DOHH2 (cell line): ENCODE data around the gene MEF2A.

ENCODE experiments used
- H3F3A ChIP-seq: fragments of 200-600 bp; sonication (generic), shearing (Covaris generic); 2 replicates; pipeline ENCODE4 v1.6.0; 2016; ENCODE audit warnings: antibody characterized with exemption, mild to moderate bottlenecking; ENCODE audit not compliant: control insufficient read depth, insufficient read depth
- H3K27ac ChIP-seq: fragments of 200-600 bp; sonication (generic); 2 replicates; pipeline ENCODE4 v1.5.1; 2014; ENCODE audit warnings: low read depth, mild to moderate bottlenecking, low read length, moderate library complexity
- H3K27me3 ChIP-seq: fragments of 200-600 bp; sonication (generic); 2 replicates; pipeline ENCODE4 v1.6.1; 2014; ENCODE audit warnings: mild to moderate bottlenecking, low read length, mixed read lengths; ENCODE audit not compliant: control insufficient read depth
- H3K36me3 ChIP-seq: fragments of 200-600 bp; sonication (generic); 2 replicates; pipeline ENCODE4 v1.6.1; 2014; ENCODE audit warnings: mild to moderate bottlenecking, low read length, moderate library complexity, mixed read lengths; ENCODE audit not compliant: control insufficient read depth
- H3K4me1 ChIP-seq: fragments of 200-600 bp; sonication (generic); 2 replicates; pipeline ENCODE4 v1.6.1; 2014; ENCODE audit warnings: mild to moderate bottlenecking, low read length, mixed read lengths; ENCODE audit not compliant: control insufficient read depth
- H3K4me2 ChIP-seq: fragments of 200-600 bp; sonication (generic); 2 replicates; pipeline ENCODE4 v1.6.0; 2014; ENCODE audit warnings: mild to moderate bottlenecking, low read length, moderate library complexity
- H3K4me3 ChIP-seq: fragments of 200-600 bp; sonication (generic); 2 replicates; pipeline ENCODE4 v1.5.1; 2014; ENCODE audit warnings: mild to moderate bottlenecking, low read length, mixed read lengths
- H3K79me2 ChIP-seq: fragments of 200-600 bp; sonication (generic); 2 replicates; pipeline ENCODE4 v1.6.1; 2014; ENCODE audit warnings: mild to moderate bottlenecking, low read length, mixed read lengths; ENCODE audit not compliant: control insufficient read depth
- H3K9me2 ChIP-seq: fragments of 200-600 bp; sonication (generic); replicated peaks from 2 replicates; pipeline ENCODE4 v1.6.1; 2014; ENCODE audit warnings: mild to moderate bottlenecking, low read length, mixed read lengths; ENCODE audit not compliant: control insufficient read depth
- H3K9me3 ChIP-seq: fragments of 200-600 bp; sonication (generic); 2 replicates; pipeline ENCODE4 v1.6.1; 2014; ENCODE audit warnings: antibody characterized with exemption, low read length, mixed read lengths; ENCODE audit not compliant: control insufficient read depth, insufficient read depth
- H4K20me1 ChIP-seq: fragments of 200-600 bp; sonication (generic); 2 replicates; pipeline ENCODE4 v1.6.0; 2014; ENCODE audit warnings: low read depth, mild to moderate bottlenecking, antibody characterized with exemption, low read length, moderate library complexity; ENCODE audit not compliant: control insufficient read depth, insufficient read depth
- EZH2phosphoT487 ChIP-seq: fragments of 200-600 bp; sonication (generic); IDR thresholded peaks from 2 replicates; pipeline ENCODE4 v1.6.1; 2017; ENCODE audit warnings: borderline replicate concordance, mild to moderate bottlenecking, antibody characterized with exemption, low read length, moderate library complexity, mixed read lengths
- TF ChIP-seq, protein P1 (sequence below): fragments of 200-600 bp; sonication (generic); IDR thresholded peaks from one replicate; pipeline ENCODE4 v1.5.1; 2014; ENCODE audit warnings: antibody characterized with exemption, mild to moderate bottlenecking, low read depth, low read length; ENCODE audit not compliant: poor library complexity, severe bottlenecking

MEF2A gene

DNA sequence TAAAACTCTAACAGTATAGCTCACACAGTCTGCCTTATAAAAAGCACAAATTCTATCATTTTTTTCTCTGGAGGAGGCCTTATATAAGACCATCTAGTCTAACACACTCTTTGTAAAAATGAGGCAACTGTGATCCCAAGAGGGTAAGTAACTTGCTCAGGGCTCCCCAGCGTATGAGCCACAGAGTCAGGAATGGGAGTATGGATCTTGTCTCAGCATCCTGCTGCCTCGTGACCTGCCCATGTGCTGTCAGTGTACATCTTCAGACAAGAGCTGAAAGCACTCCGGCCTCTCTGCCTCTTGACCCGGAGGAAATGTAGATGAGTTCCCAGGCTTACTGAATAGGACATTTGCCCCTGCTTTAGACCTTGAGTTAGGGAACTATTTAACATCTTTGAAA is 28.4 kb upstream of the MEF2A start:
- Histone ChIP-seq H3K79me2 (no peaks in the 10 kb centered on the region), H3K4me1 (peaks cover 22% of the 10 kb centered on the region), H3K36me3 (no peaks in the 10 kb centered on the region), H3K9me3 (peaks cover under 1% of the 10 kb centered on the region; the same call in 1 of the 2 replicates), H3F3A (no peaks in the 10 kb centered on the region), H3K27ac (no peak overlapping the region), H3K4me3 (no peak overlapping the region), H3K9me2 (no peaks in the 10 kb centered on the region), H4K20me1 (no peaks in the 10 kb centered on the region), H3K4me2 (no peak overlapping the region), H3K27me3 (no peaks in the 10 kb centered on the region)
- no peak for TF ChIP-seq EZH2phosphoT487
- TF ChIP-seq, protein P1, sequence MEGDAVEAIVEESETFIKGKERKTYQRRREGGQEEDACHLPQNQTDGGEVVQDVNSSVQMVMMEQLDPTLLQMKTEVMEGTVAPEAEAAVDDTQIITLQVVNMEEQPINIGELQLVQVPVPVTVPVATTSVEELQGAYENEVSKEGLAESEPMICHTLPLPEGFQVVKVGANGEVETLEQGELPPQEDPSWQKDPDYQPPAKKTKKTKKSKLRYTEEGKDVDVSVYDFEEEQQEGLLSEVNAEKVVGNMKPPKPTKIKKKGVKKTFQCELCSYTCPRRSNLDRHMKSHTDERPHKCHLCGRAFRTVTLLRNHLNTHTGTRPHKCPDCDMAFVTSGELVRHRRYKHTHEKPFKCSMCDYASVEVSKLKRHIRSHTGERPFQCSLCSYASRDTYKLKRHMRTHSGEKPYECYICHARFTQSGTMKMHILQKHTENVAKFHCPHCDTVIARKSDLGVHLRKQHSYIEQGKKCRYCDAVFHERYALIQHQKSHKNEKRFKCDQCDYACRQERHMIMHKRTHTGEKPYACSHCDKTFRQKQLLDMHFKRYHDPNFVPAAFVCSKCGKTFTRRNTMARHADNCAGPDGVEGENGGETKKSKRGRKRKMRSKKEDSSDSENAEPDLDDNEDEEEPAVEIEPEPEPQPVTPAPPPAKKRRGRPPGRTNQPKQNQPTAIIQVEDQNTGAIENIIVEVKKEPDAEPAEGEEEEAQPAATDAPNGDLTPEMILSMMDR: no peak

- H3F3A ChIP-seq: no peaks in the 10 kb centered on the region
- H3K9me2 ChIP-seq: no peaks in the 10 kb centered on the region
- no peaks in the 10 kb centered on the region for H3K9me3 ChIP-seq
- TF ChIP-seq, protein P1: no peak
- TF ChIP-seq EZH2phosphoT487: no peak
- no peaks in the 10 kb centered on the region for H4K20me1 ChIP-seq
- no peaks in the 10 kb centered on the region for H3K36me3 ChIP-seq
- no peaks in the 10 kb centered on the region for H3K27me3 ChIP-seq
- H3K4me3 ChIP-seq: no peak overlapping the region
- H3K4me1 ChIP-seq: peaks cover 22% of the 10 kb centered on the region
- no peak overlapping the region for H3K4me2 ChIP-seq
- no peak overlapping the region for H3K27ac ChIP-seq
- H3K79me2 ChIP-seq: no peaks in the 10 kb centered on the region
Measured at GRCh38 chr15:99538261-99538660, 27.5 kb upstream of the MEF2A start.

DNA sequence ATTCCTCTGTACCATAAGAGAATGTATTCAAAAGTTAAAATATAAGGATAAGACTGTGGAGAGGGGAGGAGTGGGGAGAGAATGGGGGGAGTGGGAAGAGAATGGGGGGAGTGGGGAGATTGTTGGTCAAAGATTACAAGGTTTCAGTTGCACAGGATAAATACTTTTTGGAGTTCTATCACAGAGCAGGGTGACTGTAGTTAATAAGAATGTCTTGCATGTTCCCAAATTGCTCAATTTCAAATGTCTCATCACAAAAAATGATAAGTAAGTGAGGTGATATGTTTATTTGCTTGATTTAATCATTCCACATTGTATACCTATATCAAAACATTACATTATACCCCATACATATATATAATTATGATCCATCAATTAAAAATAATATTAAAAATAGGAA is 23.0 kb upstream of the MEF2A start:
- Histone ChIP-seq H3K79me2 (no peaks in the 10 kb centered on the region), H3K9me3 (no peaks in the 10 kb centered on the region), H4K20me1 (no peaks in the 10 kb centered on the region), H3K4me3 (no peak overlapping the region), H3K36me3 (no peaks in the 10 kb centered on the region), H3K27ac (no peak overlapping the region), H3K9me2 (no peaks in the 10 kb centered on the region), H3K4me2 (no peak overlapping the region), H3K4me1 (peaks cover 8% of the 10 kb centered on the region), H3F3A (no peaks in the 10 kb centered on the region), H3K27me3 (no peaks in the 10 kb centered on the region)
- no peak for TF ChIP-seq EZH2phosphoT487
- TF ChIP-seq, protein P1: no peak

- TF ChIP-seq, protein P1: no peak
- no peak for TF ChIP-seq EZH2phosphoT487
Measured at GRCh38 chr15:99545605-99546004, 20.2 kb upstream of the MEF2A start.

More at GRCh38 chr15:99545605-99546004, 20.2 kb upstream of the MEF2A start:
- no peaks in the 10 kb centered on the region for H3F3A ChIP-seq
- no peaks in the 10 kb centered on the region for H3K27me3 ChIP-seq
- no peaks in the 10 kb centered on the region for H3K9me2 ChIP-seq
- no peak overlapping the region for H3K4me2 ChIP-seq
- H3K4me3 ChIP-seq: no peak overlapping the region
- H3K79me2 ChIP-seq: no peaks in the 10 kb centered on the region
- H3K4me1 ChIP-seq: peaks cover 8% of the 10 kb centered on the region
- H3K9me3 ChIP-seq: no peaks in the 10 kb centered on the region
- H3K36me3 ChIP-seq: no peaks in the 10 kb centered on the region
- no peak overlapping the region for H3K27ac ChIP-seq
- no peaks in the 10 kb centered on the region for H4K20me1 ChIP-seq
